SKM-1 treated with dmso at 0.1 percent for 144 hours (cell line): ENCODE results near the gene RETN.
A peak's percentile ranks its signal among the peaks of the same experiment; 100 is the strongest.

Experiments
- DNase-seq: peaks from one replicate; lab custom pipeline; 2025; ENCODE audit not compliant: unreplicated experiment; lab: John Stamatoyannopoulos, UW

RETN gene

GRCh38 chr19:7705387-7706187 is 36.7 kb downstream of the RETN start:
- peak; percentile 86 for DNase-seq

GRCh38 chr19:7706188-7706954 is 37.5 kb downstream of the RETN start:
- DNase-seq: no peak

- DNase-seq: no peak
These were observed 38.2 kb downstream of the RETN start for GRCh38 chr19:7706955-7707456.

GRCh38 chr19:7709932-7710460 is 41.1 kb downstream of the RETN start:
- DNase-seq: no peak

GRCh38 chr19:7710616-7711015 is 41.8 kb downstream of the RETN start:
- DNase-seq: no peak

GRCh38 chr19:7715671-7716070 is 46.8 kb downstream of the RETN start:
- no peak for DNase-seq

- DNase-seq: no peak
These were observed 47.9 kb downstream of the RETN start for GRCh38 chr19:7716762-7717161.

- DNase-seq: no peak
These were observed 49.8 kb downstream of the RETN start for GRCh38 chr19:7718668-7719067.
